Ammon's horn (tissue), 1 donor: ENCODE data around the gene SMAD7.

Experiments
- DNase-seq: peaks from one replicate; pipeline ENCODE4 v3.0.0-alpha.2; 2016; ENCODE audit warnings: low spot score

Gene SMAD7

GRCh38 chr18:48986851-48987761 is 36.3 kb upstream of the SMAD7 start:
- no peak for DNase-seq

- DNase-seq, result no peak
Measured at GRCh38 chr18:48985161-48985560, 34.4 kb upstream of the SMAD7 start.

- no peak for DNase-seq
Measured at GRCh38 chr18:48983793-48984437, 33.1 kb upstream of the SMAD7 start.

GRCh38 chr18:48982266-48982665 is 31.5 kb upstream of the SMAD7 start:
- no peak for DNase-seq

- no peak for DNase-seq
Measured at GRCh38 chr18:48979944-48980890, 29.5 kb upstream of the SMAD7 start.

- no peak for DNase-seq
Measured at GRCh38 chr18:48977914-48978313, 27.1 kb upstream of the SMAD7 start.

GRCh38 chr18:48975817-48976649 is 25.3 kb upstream of the SMAD7 start:
- DNase-seq, result no peak

GRCh38 chr18:48975120-48975816 is 24.5 kb upstream of the SMAD7 start:
- DNase-seq, result no peak

- DNase-seq, result no peak
Measured at GRCh38 chr18:48974304-48975119, 23.7 kb upstream of the SMAD7 start.

GRCh38 chr18:48973731-48974130 is 23.0 kb upstream of the SMAD7 start:
- DNase-seq, result no peak

- no peak for DNase-seq
Measured at GRCh38 chr18:48968412-48969215, 17.8 kb upstream of the SMAD7 start.

- DNase-seq, result no peak
Measured at GRCh38 chr18:48967545-48967944, 16.8 kb upstream of the SMAD7 start.

- DNase-seq, result no peak
Measured at GRCh38 chr18:48966523-48966922, 15.8 kb upstream of the SMAD7 start.

GRCh38 chr18:48963586-48964470 is 13.1 kb upstream of the SMAD7 start:
- DNase-seq, result no peak

- no peak for DNase-seq
Measured at GRCh38 chr18:48962994-48963561, 12.3 kb upstream of the SMAD7 start.

- DNase-seq, result no peak
Measured at GRCh38 chr18:48962252-48962993, 11.7 kb upstream of the SMAD7 start.

GRCh38 chr18:48961547-48961946 is 10.8 kb upstream of the SMAD7 start:
- DNase-seq, result no peak
